Keratinocyte (primary cell): ENCODE results near the gene RMC1. TPM values are rescaled to one million over a fixed set of nuclear protein-coding genes. Genes with fewer than 3 reads are reported as not detected.

Experiments used
- DNase-seq: peaks from one replicate; pipeline ENCODE4 v3.0.0-alpha.2; 2011; ENCODE audit warnings: low read depth, missing footprints, low spot score
- FAIRE-seq: peaks from 2 replicates; lab custom pipeline; 2011; peaks lifted over from hg19 to GRCh38; lab: Jason Lieb, UNC
- H2AFZ ChIP-seq: 2 replicates; pipeline ENCODE4 v1.6.0; 2012; ENCODE audit warnings: low read length, control low read depth, inconsistent platforms; ENCODE audit not compliant: control insufficient read depth
- H3K27ac ChIP-seq: 2 replicates; pipeline ENCODE4 v1.5.1; 2011; ENCODE audit warnings: low read length; ENCODE audit not compliant: control insufficient read depth, insufficient read depth
- H3K27me3 ChIP-seq: 3 replicates; pipeline ENCODE4 v1.6.0; 2011; ENCODE audit warnings: low read length; ENCODE audit not compliant: control insufficient read depth, insufficient read depth; ENCODE audit errors: extremely low read depth
- H3K36me3 ChIP-seq, 2 experiments: 2 replicates in 1 of 2; 3 replicates in 1 of 2; pipeline ENCODE4 v1.5.1; 2011; ENCODE audit warnings: low read length in 2 of 2, mild to moderate bottlenecking in 1 of 2; ENCODE audit not compliant: control insufficient read depth in 2 of 2, insufficient read depth in 2 of 2; ENCODE audit errors: extremely low read depth in 1 of 2
- H3K4me1 ChIP-seq: 3 replicates; pipeline ENCODE4 v1.5.1; 2011; ENCODE audit warnings: low read length; ENCODE audit not compliant: control insufficient read depth, insufficient read depth; ENCODE audit errors: extremely low read depth
- H3K4me2 ChIP-seq: 3 replicates; pipeline ENCODE4 v1.6.0; 2011; ENCODE audit warnings: low read depth, low read length; ENCODE audit not compliant: control insufficient read depth, insufficient read depth; ENCODE audit errors: extremely low read depth
- H3K4me3 ChIP-seq, 3 experiments: fragments of 200-600 bp in 1 of 3; sonication (generic) in 1 of 3; 2 replicates in 2 of 3; 3 replicates in 1 of 3; pipeline ENCODE4 v1.5.1; 2011 to 2016; ENCODE audit warnings: low read length in 3 of 3, mild to moderate bottlenecking in 3 of 3, control low read depth in 2 of 3, inconsistent platforms in 1 of 3, low read depth in 1 of 3, mixed read lengths in 1 of 3, mixed run types in 1 of 3, moderate library complexity in 1 of 3; ENCODE audit not compliant: control insufficient read depth in 2 of 3, insufficient read depth in 2 of 3; ENCODE audit errors: extremely low read depth in 1 of 3
- H3K79me2 ChIP-seq: 2 replicates; pipeline ENCODE4 v1.6.0; 2012; ENCODE audit warnings: low read length; ENCODE audit not compliant: control insufficient read depth, insufficient read depth
- H3K9ac ChIP-seq: 3 replicates; pipeline ENCODE4 v1.6.0; 2011; ENCODE audit warnings: low read length; ENCODE audit not compliant: control insufficient read depth, insufficient read depth; ENCODE audit errors: extremely low read depth
- H3K9me1 ChIP-seq: 3 replicates; pipeline ENCODE4 v1.6.0; 2011; ENCODE audit warnings: low read length; ENCODE audit not compliant: control insufficient read depth, insufficient read depth; ENCODE audit errors: extremely low read depth
- H3K9me3 ChIP-seq: 2 replicates; pipeline ENCODE4 v1.5.1; 2012; ENCODE audit warnings: low read depth, low read length; ENCODE audit not compliant: control insufficient read depth
- H4K20me1 ChIP-seq: 3 replicates; pipeline ENCODE4 v1.6.0; 2011; ENCODE audit warnings: low read length; ENCODE audit not compliant: control insufficient read depth, insufficient read depth; ENCODE audit errors: extremely low read depth
- CTCF ChIP-seq, 3 experiments: IDR thresholded peaks in 1 of 3; conservative IDR thresholded peaks in 1 of 3; optimal IDR thresholded peaks in 1 of 3; 2 replicates in 2 of 3; 3 replicates in 1 of 3; pipeline versions ENCODE3 to v1.5.1; 2011; ENCODE audit warnings: low read length in 3 of 3, mild to moderate bottlenecking in 3 of 3, moderate library complexity in 2 of 3, control low read depth in 1 of 3, inconsistent platforms in 1 of 3; ENCODE audit not compliant: insufficient read depth in 2 of 3; ENCODE audit errors: extremely low read depth in 1 of 3
- EZH2 ChIP-seq: IDR thresholded peaks from one replicate; pipeline ENCODE4 v1.6.1; 2012; ENCODE audit warnings: inconsistent platforms, mild to moderate bottlenecking, low read length, moderate library complexity
- dilution Hi-C: fragments of 300-500 bp; cut with MboI; formaldehyde crosslinking; loops from one replicate; pipeline ENCODE4 v1.7.0; 2020; ENCODE audit warnings: low sequenced_read_pairs; ENCODE audit not compliant: extremely low pct_ligation_motif_present
- polyA plus RNA-seq, 5 experiments: library from polyadenylated mRNA; depleted of rRNA in 3 of 5; stranded (reverse) in 3 of 5; stranded (forward) in 1 of 5; unstranded in 1 of 5; fragments of >200 nt; gene quantifications; 1 replicate in 1 of 5; 2 replicates in 3 of 5; 3 replicates in 1 of 5; pipeline versions ENCODE4 v1.2.1 to v1.2.3, GENCODE V29; 2011 to 2012; ENCODE audit warnings: missing spikeins in 2 of 5, low read depth in 1 of 5, low replicate concordance in 1 of 5
- small RNA-seq, 3 experiments: library from RNA; depleted of rRNA; stranded (forward); fragments of <200 nt; gene quantifications; one replicate each; pipeline ENCODE3, GENCODE V24; 2012; ENCODE audit warnings: low read depth in 3 of 3, low replicate concordance in 1 of 3; ENCODE audit not compliant: insufficient read length in 3 of 3

RMC1 gene
- polyA plus RNA-seq, 1 donor (not counting 4 experiments of a cell fraction or from before 2014, with no cell fraction given), result 26.4 TPM

- Histone ChIP-seq H3K79me2 (peaks cover 81% of the 10 kb centered on the region), H3K27ac (no peak overlapping the region), H3K4me2 (no peak overlapping the region), H4K20me1 (peaks cover 24% of the 10 kb centered on the region), H2AFZ (no peak overlapping the region), H3K4me3 (no peak overlapping the region), H3K27me3 (no peaks in the 10 kb centered on the region), H3K36me3 (peaks cover 4 to 20% of the 10 kb centered on the region in 2 experiments), H3K9me3 (no peaks in the 10 kb centered on the region), H3K4me1 (peaks cover 30% of the 10 kb centered on the region), H3K9ac (no peak overlapping the region), H3K9me1 (peaks cover 4% of the 10 kb centered on the region)
- TF ChIP-seq CTCF (optimal IDR thresholded peaks at IDR 0.05 in 1 of 3, IDR thresholded peaks at IDR 0.05 in 1 of 3, conservative IDR thresholded peaks at IDR 0.05 in 1 of 3; ENCODE audit: extremely low read depth in 1 of 3, insufficient read depth in 2 of 3, low read length in 3 of 3), result no peak
- no peak for TF ChIP-seq EZH2
- dilution Hi-C loops, result no loop called here
- DNase-seq, result no peak
- FAIRE-seq, result no peak
Measured at GRCh38 chr18:23580677-23581367, 77.5 kb downstream of the RMC1 start.

Small RNA genes lying within 50 kb of the gene (small RNA-seq; reads per million reads assigned to genes)
- 0 reads per million in 3 experiments for gene AC026634.1
- gene RF00019, result 0 reads per million in 3 experiments

Other genes with a start within 250 kb of the RMC1 start
- 34.7 to 68.6 TPM (median 46.7 TPM) in 3 replicates for gene RIOK3, start 50.2 kb upstream of the RMC1 start, polyA plus RNA-seq
- gene NPC1, start 83.0 kb downstream of the RMC1 start, polyA plus RNA-seq, result 43.0 to 57.8 TPM (median 49.9 TPM) in 3 replicates
- gene ANKRD29, start 159.4 kb downstream of the RMC1 start, polyA plus RNA-seq, result 2.4 to 8.5 TPM (median 3.7 TPM) in 3 replicates
- 1,944 to 2,775 TPM (median 2,231 TPM) in 3 replicates for gene LAMA3, start 185.9 kb downstream of the RMC1 start, polyA plus RNA-seq